Gastrocnemius medialis (tissue), 4 donors: Measurements from ENCODE around the gene C22orf31. TPM values are rescaled to one million over a fixed set of nuclear protein-coding genes. Genes with fewer than 3 reads are reported as not detected.
A peak's percentile ranks its signal among the peaks of the same experiment; 100 is the strongest.

Source experiments
- ATAC-seq, 2 donors: fragments of 150-250 bp; one replicate each; pipeline ENCODE4 v1.9.1; 2016
- DNase-seq, 2 donors: peaks; one replicate each; pipeline ENCODE4 v3.0.0-alpha.2; 2019
- H3K27ac ChIP-seq, 4 donors: fragments of 200-600 bp; sonication (generic); 1 replicate in 1 of 4; 2 replicates in 3 of 4; pipeline ENCODE4 v1.5.1; 2016 to 2018; ENCODE audit warnings: mild to moderate bottlenecking in 2 of 4, moderate library complexity in 1 of 4
- H3K27me3 ChIP-seq, 3 donors: fragments of 200-600 bp; sonication (generic) in 2 of 3; 1 replicate in 1 of 3; 2 replicates in 2 of 3; pipeline versions ENCODE4 v1.5.1 to v1.6.0; 2016 to 2019; ENCODE audit warnings: mild to moderate bottlenecking in 1 of 3, moderate library complexity in 1 of 3
- H3K36me3 ChIP-seq, 2 donors: fragments of 200-600 bp; sonication (generic) in 1 of 2; one replicate each; pipeline ENCODE4 v1.5.1; 2017 to 2018
- H3K4me1 ChIP-seq, 2 donors: fragments of 200-600 bp; sonication (generic) in 1 of 2; one replicate each; pipeline ENCODE4 v1.5.1; 2016 to 2017; ENCODE audit warnings: mild to moderate bottlenecking in 2 of 2
- H3K4me3 ChIP-seq, 4 donors: fragments of 200-600 bp; sonication (generic) in 3 of 4; 1 replicate in 1 of 4; 2 replicates in 3 of 4; pipeline ENCODE4 v1.5.1; 2016 to 2019; ENCODE audit warnings: mild to moderate bottlenecking in 2 of 4
- H3K9me3 ChIP-seq, 3 donors: fragments of 200-600 bp; sonication (generic) in 2 of 3; 1 replicate in 1 of 3; 2 replicates in 2 of 3; pipeline ENCODE4 v1.5.1; 2016 to 2019
- CTCF ChIP-seq, 5 experiments: fragments of 450-650 bp in 3 of 5; fragments of 200-600 bp in 2 of 5; sonication (generic) in 2 of 5; IDR thresholded peaks in 4 of 5; conservative IDR thresholded peaks in 1 of 5; 1 replicate in 4 of 5; 2 replicates in 1 of 5; pipeline ENCODE4 v1.5.1; 2016 to 2019; ENCODE audit warnings: antibody characterized with exemption in 5 of 5, mild to moderate bottlenecking in 3 of 5, moderate library complexity in 3 of 5
- POLR2A ChIP-seq, 2 donors: fragments of 450-650 bp; IDR thresholded peaks; one replicate each; pipeline ENCODE4 v1.6.1; 2017; ENCODE audit warnings: antibody characterized with exemption in 2 of 2, mild to moderate bottlenecking in 2 of 2, moderate library complexity in 2 of 2
- in situ Hi-C, 4 donors: fragments of 200-750 bp; cut with MboI; loops; one replicate each; pipeline versions ENCODE4 v1.15.0 to v1.8.0; 2017; ENCODE audit warnings: low sequenced_read_pairs in 4 of 4
- intact Hi-C: fragments of 100-400 bp; cut with DNase I; formaldehyde crosslinking; loops from one replicate; pipeline ENCODE4 v1.15.1; 2023; ENCODE audit warnings: low total_unique reads
- total RNA-seq, 4 donors: library from RNA; depleted of rRNA; stranded (reverse); fragments of >200 nt; gene quantifications; one replicate each; pipeline versions ENCODE4 v1.1.0 to v1.2.3, GENCODE V29; 2016

C22orf31 gene
- total RNA-seq, 4 donors from 2014 or later = not detected

DNA sequence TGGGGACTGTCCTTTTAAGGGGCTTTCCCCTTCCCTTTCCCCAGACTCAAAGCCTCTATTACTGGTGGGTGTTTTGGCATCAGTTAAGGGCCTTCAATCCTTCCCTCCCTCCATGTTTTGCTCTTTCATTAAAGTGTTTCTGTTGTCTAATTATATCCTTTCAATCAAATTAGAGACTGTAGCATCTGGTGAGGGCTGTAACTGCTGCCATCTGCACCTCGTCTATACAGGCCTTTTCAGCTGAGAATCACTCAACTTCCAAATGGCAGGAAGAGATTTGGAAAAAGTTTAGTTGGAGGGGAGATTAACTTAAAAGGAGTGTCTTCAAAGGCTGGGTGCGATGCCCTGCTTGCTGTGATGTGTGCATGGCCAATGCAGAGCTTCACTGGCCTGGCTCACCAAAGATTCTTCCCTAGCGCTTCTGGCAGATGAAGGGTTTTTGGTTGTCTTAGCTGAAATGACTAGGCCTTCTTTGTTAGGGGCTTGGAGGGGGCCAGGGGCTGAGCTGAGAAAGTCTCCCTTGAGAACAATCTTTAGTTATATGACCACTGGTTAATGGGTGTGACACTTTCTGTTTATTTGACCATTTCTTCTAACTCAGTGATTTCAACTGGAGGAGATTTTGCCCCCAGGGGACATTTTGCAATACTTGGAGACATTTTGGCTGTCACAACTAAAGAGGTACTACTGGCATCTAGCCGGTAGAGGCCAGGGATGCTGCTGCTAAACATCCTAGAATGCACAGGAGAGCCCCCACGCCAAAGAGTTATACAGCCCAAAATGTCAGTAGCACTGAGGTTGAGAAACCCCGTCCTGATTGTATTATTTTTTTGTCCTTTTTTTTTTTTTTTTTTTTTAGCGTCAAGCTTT is 18.7 kb upstream of the C22orf31 start:
- in situ Hi-C loops = no loop called here
- peak in 1 of 2 donors; percentile 61 for DNase-seq
- no peaks in the 10 kb centered on the region for H3K9me3 ChIP-seq
- no peaks in the 10 kb centered on the region for H3K36me3 ChIP-seq
- no peaks in the 10 kb centered on the region for H3K27me3 ChIP-seq
- peak in 1 of 2 donors; percentile 22 for ATAC-seq
- intact Hi-C loops = no loop called here
- H3K4me1 ChIP-seq = peaks cover 20 to 25% of the 10 kb centered on the region in 2 donors
- no peak overlapping the region for H3K4me3 ChIP-seq
- TF ChIP-seq POLR2A (IDR thresholded peaks at IDR 0.05) = no peak
- TF ChIP-seq CTCF (IDR thresholded peaks at IDR 0.05 in 4 of 5, conservative IDR thresholded peaks at IDR 0.05 in 1 of 5) = no peak
- peak overlapping the region in 2 of 4 donors; percentile 18 to 54 for H3K27ac ChIP-seq

- intact Hi-C loops = no loop called here
- Histone ChIP-seq H3K4me3 (no peak overlapping the region), H3K36me3 (no peaks in the 10 kb centered on the region), H3K4me1 (peaks cover 24 to 31% of the 10 kb centered on the region in 2 donors), H3K27ac (peak overlapping the region; percentile 42 to 71 (median 62)), H3K9me3 (no peaks in the 10 kb centered on the region), H3K27me3 (no peaks in the 10 kb centered on the region)
- no peak for TF ChIP-seq POLR2A (IDR thresholded peaks at IDR 0.05)
- TF ChIP-seq CTCF (IDR thresholded peaks at IDR 0.05 in 4 of 5, conservative IDR thresholded peaks at IDR 0.05 in 1 of 5) = no peak
- ATAC-seq (no peak), DNase-seq (no peak)
- in situ Hi-C loops = loop anchor here in 1 of 4 donors (5.0 kb wide), 1 partner anchor 63 kb away; no protein-coding TSS in a partner anchor
These were observed 17.7 kb upstream of the C22orf31 start for GRCh38 chr22:29079218-29079901.

GRCh38 chr22:29078869-29079207 is 17.2 kb upstream of the C22orf31 start:
- TF ChIP-seq POLR2A (IDR thresholded peaks at IDR 0.05) = no peak
- TF ChIP-seq CTCF (IDR thresholded peaks at IDR 0.05 in 4 of 5, conservative IDR thresholded peaks at IDR 0.05 in 1 of 5) = no peak
- in situ Hi-C loops = loop anchor here in 1 of 4 donors (5.0 kb wide), 1 partner anchor 63 kb away; no protein-coding TSS in a partner anchor
- Histone ChIP-seq H3K27ac (peak overlapping the region; percentile 42 to 71 (median 62)), H3K4me3 (no peak overlapping the region), H3K27me3 (no peaks in the 10 kb centered on the region), H3K4me1 (peaks cover 28 to 36% of the 10 kb centered on the region in 2 donors), H3K9me3 (no peaks in the 10 kb centered on the region), H3K36me3 (no peaks in the 10 kb centered on the region)
- DNase-seq = no peak
- ATAC-seq = no peak
- intact Hi-C loops = no loop called here

- H3K27me3 ChIP-seq = no peaks in the 10 kb centered on the region
- in situ Hi-C loops (loop anchor here in 1 of 4 donors (5.0 kb wide), 1 partner anchor 64 kb away; no protein-coding TSS in a partner anchor), intact Hi-C loops (no loop called here)
- H3K9me3 ChIP-seq = no peaks in the 10 kb centered on the region
- no peaks in the 10 kb centered on the region for H3K36me3 ChIP-seq
- ATAC-seq (peak in 1 of 2 donors; percentile 55), DNase-seq (no peak)
- peak overlapping the region; percentile 42 to 71 (median 62) for H3K27ac ChIP-seq
- no peak overlapping the region for H3K4me3 ChIP-seq
- peaks cover 28 to 42% of the 10 kb centered on the region in 2 donors for H3K4me1 ChIP-seq
- TF ChIP-seq POLR2A (IDR thresholded peaks at IDR 0.05) (no peak), CTCF (IDR thresholded peaks at IDR 0.05 in 4 of 5, conservative IDR thresholded peaks at IDR 0.05 in 1 of 5) (no peak)
These were observed 16.6 kb upstream of the C22orf31 start for GRCh38 chr22:29078036-29078868.
